DND-41 (cell line): ENCODE results near the gene FLT3.

ENCODE experiments used
- ATAC-seq: fragments of 200-7000 bp; cut with Tn5 transposase; 3 replicates; pipeline ENCODE4 v1.9.1; 2021; ENCODE audit warnings: low read depth; ENCODE audit not compliant: insufficient read depth
- DNase-seq: peaks from one replicate; pipeline ENCODE4 v3.0.0-alpha.2; 2020
- H2AFZ ChIP-seq: 2 replicates; pipeline ENCODE4 v1.6.0; 2012; ENCODE audit warnings: low read depth, low read length
- H3K27ac ChIP-seq: 2 replicates; pipeline ENCODE4 v1.5.1; 2012; ENCODE audit warnings: low read length, inconsistent platforms
- H3K27me3 ChIP-seq: fragments of 200-600 bp; sonication (generic); 2 replicates; pipeline ENCODE4 v1.6.0; 2012; ENCODE audit warnings: low read length, mild to moderate bottlenecking, inconsistent platforms; ENCODE audit not compliant: insufficient read depth, poor library complexity
- H3K36me3 ChIP-seq: 2 replicates; pipeline ENCODE4 v1.5.1; 2012; ENCODE audit warnings: low read length, inconsistent platforms; ENCODE audit not compliant: insufficient read depth
- H3K4me1 ChIP-seq: 2 replicates; pipeline ENCODE4 v1.5.1; 2012; ENCODE audit warnings: mild to moderate bottlenecking, low read length; ENCODE audit not compliant: insufficient read depth
- H3K4me2 ChIP-seq: 2 replicates; pipeline ENCODE4 v1.6.0; 2012; ENCODE audit warnings: mild to moderate bottlenecking, moderate library complexity, low read length, inconsistent platforms; ENCODE audit not compliant: insufficient read depth
- H3K4me3 ChIP-seq, 2 experiments: fragments of 200-600 bp in 1 of 2; shearing (Covaris generic) in 1 of 2; 2 replicates each; pipeline ENCODE4 v1.5.1; 2012 to 2016; ENCODE audit warnings: inconsistent platforms in 2 of 2, low read length in 2 of 2, mild to moderate bottlenecking in 2 of 2, low read depth in 1 of 2, moderate library complexity in 1 of 2
- H3K79me2 ChIP-seq: 2 replicates; pipeline ENCODE4 v1.6.0; 2012; ENCODE audit warnings: low read length, inconsistent platforms; ENCODE audit not compliant: insufficient read depth
- H3K9ac ChIP-seq: 2 replicates; pipeline ENCODE4 v1.6.0; 2012; ENCODE audit warnings: low read depth, mild to moderate bottlenecking, inconsistent platforms, low read length, moderate library complexity
- H3K9me3 ChIP-seq: 2 replicates; pipeline ENCODE4 v1.5.1; 2012; ENCODE audit warnings: low read length, moderate library complexity, mild to moderate bottlenecking, inconsistent platforms; ENCODE audit not compliant: insufficient read depth, severe bottlenecking
- H4K20me1 ChIP-seq: 2 replicates; pipeline ENCODE4 v1.6.0; 2012; ENCODE audit warnings: low read length; ENCODE audit not compliant: insufficient read depth
- CTCF ChIP-seq: IDR thresholded peaks from 2 replicates; pipeline ENCODE4 v1.5.1; 2012; ENCODE audit warnings: borderline replicate concordance, low read length, moderate library complexity, mild to moderate bottlenecking; ENCODE audit not compliant: poor library complexity, severe bottlenecking; ENCODE audit errors: extremely low read depth
- EZH2 ChIP-seq: IDR thresholded peaks from 3 replicates; pipeline ENCODE4 v1.6.1; 2012; ENCODE audit warnings: borderline replicate concordance, low read depth, mild to moderate bottlenecking, moderate library complexity, low read length, inconsistent platforms; ENCODE audit not compliant: severe bottlenecking

The FLT3 gene

GRCh38 chr13:27970382-27971235 is 129.8 kb downstream of the FLT3 start:
- Histone ChIP-seq H3K36me3 (no peaks in the 10 kb centered on the region), H3K4me2 (no peak overlapping the region), H2AFZ (no peak overlapping the region), H3K4me1 (no peaks in the 10 kb centered on the region), H4K20me1 (no peaks in the 10 kb centered on the region), H3K9ac (no peak overlapping the region), H3K79me2 (no peaks in the 10 kb centered on the region), H3K9me3 (no peaks in the 10 kb centered on the region), H3K27me3 (no peaks in the 10 kb centered on the region), H3K27ac (no peak overlapping the region), H3K4me3 (no peak overlapping the region)
- DNase-seq (no peak), ATAC-seq (no peak)
- TF ChIP-seq EZH2 (no peak), CTCF (no peak)

GRCh38 chr13:27969866-27970229 is 130.5 kb downstream of the FLT3 start:
- Histone ChIP-seq H3K27me3 (no peaks in the 10 kb centered on the region), H3K9me3 (no peaks in the 10 kb centered on the region), H3K4me1 (no peaks in the 10 kb centered on the region), H3K9ac (no peak overlapping the region), H3K4me3 (no peak overlapping the region), H4K20me1 (no peaks in the 10 kb centered on the region), H3K4me2 (no peak overlapping the region), H3K27ac (no peak overlapping the region), H2AFZ (no peak overlapping the region), H3K79me2 (no peaks in the 10 kb centered on the region), H3K36me3 (no peaks in the 10 kb centered on the region)
- no peak for ATAC-seq
- DNase-seq = no peak
- TF ChIP-seq EZH2 (no peak), CTCF (no peak)

GRCh38 chr13:27969082-27969865 is 131.1 kb downstream of the FLT3 start, which contains the start of gene CDX2:
TSS of gene CDX2 (minus strand) at chr13:27969315. CDS start at chr13:27969006, 309 bp downstream.
- no peaks in the 10 kb centered on the region for H4K20me1 ChIP-seq
- ATAC-seq = no peak
- no peaks in the 10 kb centered on the region for H3K36me3 ChIP-seq
- H3K79me2 ChIP-seq = no peaks in the 10 kb centered on the region
- H3K4me2 ChIP-seq = no peak within 1 kb of the TSS
- no peaks in the 10 kb centered on the region for H3K27me3 ChIP-seq
- TF ChIP-seq EZH2 (no peak), CTCF (no peak)
- no peaks in the 10 kb centered on the region for H3K4me1 ChIP-seq
- no peak within 1 kb of the TSS for H3K9ac ChIP-seq
- no peak within 1 kb of the TSS for H2AFZ ChIP-seq
- no peak within 1 kb of the TSS for H3K4me3 ChIP-seq
- H3K9me3 ChIP-seq = no peaks in the 10 kb centered on the region
- DNase-seq = no peak
- H3K27ac ChIP-seq = no peak within 1 kb of the TSS
